Kidney epithelial cell (primary cell): ENCODE measurements around the gene DENND6B. TPM values are rescaled to one million over a fixed set of nuclear protein-coding genes. Genes with fewer than 3 reads are reported as not detected.
"Not testable (repeated sequence)": the region's sequence is repeated elsewhere in the genome, so short reads cannot be mapped to it uniquely, and the experiment has no call there.

ENCODE experiments used
- DNase-seq: peaks from one replicate; pipeline ENCODE4 v3.0.0-alpha.2; 2010; ENCODE audit warnings: low read depth
- H3K27me3 ChIP-seq: 2 replicates; pipeline ENCODE4 v1.6.0; 2011; ENCODE audit warnings: low read length; ENCODE audit not compliant: control insufficient read depth, insufficient read depth
- H3K36me3 ChIP-seq: 2 replicates; pipeline ENCODE4 v1.5.1; 2011; ENCODE audit warnings: low read length; ENCODE audit not compliant: control insufficient read depth, insufficient read depth
- H3K4me3 ChIP-seq: 2 replicates; pipeline ENCODE4 v1.5.1; 2011; ENCODE audit warnings: low read depth, mild to moderate bottlenecking, control low read depth, low read length
- total RNA-seq: library from RNA; depleted of rRNA; stranded (reverse); fragments of >200 nt; gene quantifications from 2 replicates; pipeline ENCODE4 v1.2.3, GENCODE V29; 2015
- TF ChIP-seq, protein P1 (sequence below): IDR thresholded peaks from 2 replicates; pipeline ENCODE4 v1.5.1; 2011; ENCODE audit warnings: mild to moderate bottlenecking, moderate library complexity, low read length, control low read depth, inconsistent platforms; ENCODE audit not compliant: insufficient read depth, poor library complexity, severe bottlenecking

Gene DENND6B
- total RNA-seq, 1 donor from 2014 or later: 4.5 TPM

GRCh38 chr22:50329236-50329635 lies 2.4 kb upstream of the DENND6B start:
- Histone ChIP-seq H3K4me3 (no peak overlapping the region), H3K27me3 (no peaks in the 10 kb centered on the region), H3K36me3 (no peaks in the 10 kb centered on the region)
- TF ChIP-seq, protein P1, sequence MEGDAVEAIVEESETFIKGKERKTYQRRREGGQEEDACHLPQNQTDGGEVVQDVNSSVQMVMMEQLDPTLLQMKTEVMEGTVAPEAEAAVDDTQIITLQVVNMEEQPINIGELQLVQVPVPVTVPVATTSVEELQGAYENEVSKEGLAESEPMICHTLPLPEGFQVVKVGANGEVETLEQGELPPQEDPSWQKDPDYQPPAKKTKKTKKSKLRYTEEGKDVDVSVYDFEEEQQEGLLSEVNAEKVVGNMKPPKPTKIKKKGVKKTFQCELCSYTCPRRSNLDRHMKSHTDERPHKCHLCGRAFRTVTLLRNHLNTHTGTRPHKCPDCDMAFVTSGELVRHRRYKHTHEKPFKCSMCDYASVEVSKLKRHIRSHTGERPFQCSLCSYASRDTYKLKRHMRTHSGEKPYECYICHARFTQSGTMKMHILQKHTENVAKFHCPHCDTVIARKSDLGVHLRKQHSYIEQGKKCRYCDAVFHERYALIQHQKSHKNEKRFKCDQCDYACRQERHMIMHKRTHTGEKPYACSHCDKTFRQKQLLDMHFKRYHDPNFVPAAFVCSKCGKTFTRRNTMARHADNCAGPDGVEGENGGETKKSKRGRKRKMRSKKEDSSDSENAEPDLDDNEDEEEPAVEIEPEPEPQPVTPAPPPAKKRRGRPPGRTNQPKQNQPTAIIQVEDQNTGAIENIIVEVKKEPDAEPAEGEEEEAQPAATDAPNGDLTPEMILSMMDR: no peak
- no peak for DNase-seq

GRCh38 chr22:50327711-50328019 lies 853 bp upstream of the DENND6B start:
- no peak for DNase-seq
- Histone ChIP-seq H3K27me3 (no peaks in the 10 kb centered on the region), H3K36me3 (no peaks in the 10 kb centered on the region), H3K4me3 (peak overlapping the region; percentile 62)
- TF ChIP-seq, protein P1: no peak

- no peaks in the 10 kb centered on the region for H3K36me3 ChIP-seq
- H3K27me3 ChIP-seq: no peaks in the 10 kb centered on the region
- no peak for DNase-seq
- peak overlapping the region; percentile 62 for H3K4me3 ChIP-seq
- TF ChIP-seq, protein P1: no peak
These were observed 422 bp downstream of the DENND6B start for GRCh38 chr22:50326225-50326955.

DNA sequence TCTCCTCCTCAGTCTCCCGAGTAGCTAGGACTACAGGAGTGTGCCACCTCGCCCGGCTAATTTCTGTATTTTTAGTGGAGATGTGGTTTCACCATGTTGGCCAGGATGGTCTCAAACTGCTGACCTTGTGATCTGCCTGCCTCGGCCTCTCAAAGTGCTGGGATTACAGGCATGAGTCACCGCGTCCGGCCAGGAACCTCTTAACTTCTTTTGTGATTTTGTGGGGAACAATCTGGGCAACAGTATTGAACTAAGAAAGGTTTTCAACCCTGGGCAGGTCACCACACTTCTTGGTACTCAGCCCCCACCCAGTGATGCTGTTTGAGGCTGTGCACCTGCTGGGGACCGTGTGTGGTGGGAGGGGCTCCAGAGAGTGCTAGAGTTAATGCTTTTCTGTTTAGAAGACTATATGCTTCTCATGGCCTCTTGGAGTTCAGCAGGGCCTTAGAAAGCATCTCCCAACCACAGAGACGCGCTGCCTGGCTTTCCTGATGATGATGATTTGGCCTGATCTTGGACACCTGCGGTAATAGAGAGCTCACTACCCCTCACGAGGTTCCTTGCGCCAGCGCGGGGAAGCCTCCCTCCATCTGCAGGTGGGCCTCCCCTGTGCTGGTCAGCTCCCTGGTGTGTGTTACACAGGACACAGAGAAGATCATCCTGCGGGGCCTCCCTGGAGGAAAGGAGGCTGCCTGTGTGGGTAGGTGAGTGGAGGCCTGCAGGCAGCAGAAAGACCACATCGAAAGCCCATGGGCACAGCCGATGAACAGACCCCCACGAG lies 1.2 kb downstream of the DENND6B start:
- TF ChIP-seq, protein P1: no peak

GRCh38 chr22:50323900-50324299 lies 2.9 kb downstream of the DENND6B start:
- TF ChIP-seq, protein P1: no peak
- Histone ChIP-seq H3K36me3 (no peaks in the 10 kb centered on the region), H3K27me3 (peaks cover 2% of the 10 kb centered on the region), H3K4me3 (no peak overlapping the region)
- no peak for DNase-seq

More for the DNA sequence above, 1.2 kb downstream of the DENND6B start:
- no peaks in the 10 kb centered on the region for H3K27me3 ChIP-seq
- H3K4me3 ChIP-seq: peak overlapping the region; percentile 62
- no peak for DNase-seq
- H3K36me3 ChIP-seq: no peaks in the 10 kb centered on the region

GRCh38 chr22:50322382-50323104 lies 4.3 kb downstream of the DENND6B start:
- DNase-seq, H3K27me3 ChIP-seq, H3K4me3 ChIP-seq, H3K36me3 ChIP-seq: not testable (repeated sequence)
